ENCODE results near the gene CEP295NL. TPM values are rescaled to one million over a fixed set of nuclear protein-coding genes. Genes with fewer than 3 reads are reported as not detected.
"Not testable (repeated sequence)": the region's sequence is repeated elsewhere in the genome, so short reads cannot be mapped to it uniquely, and the experiment has no call there.

The CEP295NL gene
- total and polyA plus RNA-seq, 10 donors, result 0.03 to 19.3 (median 9.0) TPM

- Histone ChIP-seq H3K36me3 (peaks cover 0 to 76% (median 18%) of the 10 kb centered on the region in 6 donors), H3K4me1 (peaks cover 4 to 51% (median 31%) of the 10 kb centered on the region in 6 donors), H3K9me3 (no peaks in the 10 kb centered on the region), H3K27me3 (replicated peaks in 1 of 7) (no peaks in the 10 kb centered on the region), H3K27ac (peak overlapping the region in 1 of 8 donors; percentile 82), H3K4me3 (no peak overlapping the region)
- intact Hi-C loops (cut with DNase I; ENCODE audit: low total_unique reads), result no loop called here
- no peak for DNase-seq
- no peak for TF ChIP-seq POLR2A (IDR thresholded peaks at IDR 0.05)
- no peak for TF ChIP-seq CTCF (IDR thresholded peaks at IDR 0.05 in 8 of 11, conservative IDR thresholded peaks at IDR 0.05 in 3 of 11)
- TF ChIP-seq POLR2AphosphoS5 (IDR thresholded peaks at IDR 0.05), result no peak
- 71 to 86% (median 73%) methylated on average over 7 of the region's 7 CpGs for WGBS, 5 donors
Measured at GRCh38 chr17:78868391-78868790, 34.6 kb downstream of the CEP295NL start.

- WGBS, 5 donors, result 66 to 84% (median 74%) methylated on average over 3 of the region's 3 CpGs
- H3K27me3 ChIP-seq (replicated peaks in 1 of 7); intact Hi-C loops (cut with DNase I; ENCODE audit: low total_unique reads); H3K4me3 ChIP-seq; DNase-seq; H3K9me3 ChIP-seq: not testable (repeated sequence)
- Histone ChIP-seq H3K36me3 (peaks cover 0 to 76% (median 18%) of the 10 kb centered on the region in 6 donors), H3K27ac (peak overlapping the region in 6 of 8 donors; percentile 25 to 82 (median 66)), H3K4me1 (peaks cover 4 to 51% (median 30%) of the 10 kb centered on the region in 6 donors)
Measured at GRCh38 chr17:78867046-78867445, 36.0 kb downstream of the CEP295NL start.

- 21 to 33% (median 33%) methylated on average over 19 of the region's 19 CpGs for WGBS, 5 donors
- H3K36me3 ChIP-seq, result peaks cover 0 to 76% (median 19%) of the 10 kb centered on the region in 6 donors
- peak; percentile 91 for DNase-seq
- peaks cover 4 to 51% (median 32%) of the 10 kb centered on the region in 6 donors for H3K4me1 ChIP-seq
- no peaks in the 10 kb centered on the region for H3K27me3 ChIP-seq (replicated peaks in 1 of 7)
- intact Hi-C loops (cut with DNase I; ENCODE audit: low total_unique reads), result no loop called here
- no peaks in the 10 kb centered on the region for H3K9me3 ChIP-seq
- H3K27ac ChIP-seq, result peak overlapping the region in 6 of 8 donors; percentile 62 to 82 (median 66)
- peak overlapping the region in 2 of 8 donors; percentile 3 to 10 for H3K4me3 ChIP-seq
- TF ChIP-seq POLR2A (IDR thresholded peaks at IDR 0.05) (no peak), CTCF (IDR thresholded peaks at IDR 0.05 in 8 of 11, conservative IDR thresholded peaks at IDR 0.05 in 3 of 11) (peak; percentile 78 to 97 (median 94)), POLR2AphosphoS5 (IDR thresholded peaks at IDR 0.05) (peak; percentile 35 to 70 (median 65))
Measured at GRCh38 chr17:78865682-78866390, 37.2 kb downstream of the CEP295NL start.

- H3K4me3 ChIP-seq, result no peak overlapping the region
- H3K27me3 ChIP-seq (replicated peaks in 1 of 7), result no peaks in the 10 kb centered on the region
- H3K36me3 ChIP-seq, result peaks cover 0 to 74% (median 9%) of the 10 kb centered on the region in 6 donors
- 23 to 48% (median 30%) methylated on average over 1 of the region's 1 CpG for WGBS, 5 donors
- H3K9me3 ChIP-seq, result no peaks in the 10 kb centered on the region
- peaks cover 4 to 54% (median 32%) of the 10 kb centered on the region in 6 donors for H3K4me1 ChIP-seq
- TF ChIP-seq CTCF (IDR thresholded peaks at IDR 0.05 in 8 of 11, conservative IDR thresholded peaks at IDR 0.05 in 3 of 11), result no peak
- no peak for TF ChIP-seq POLR2AphosphoS5 (IDR thresholded peaks at IDR 0.05)
- no peak for TF ChIP-seq POLR2A (IDR thresholded peaks at IDR 0.05)
- DNase-seq, result no peak
- peak overlapping the region in 2 of 8 donors; percentile 11 to 21 for H3K27ac ChIP-seq
- intact Hi-C loops (cut with DNase I; ENCODE audit: low total_unique reads), result loop anchor here (5.0 kb wide), 1 partner anchor 108 kb away; no protein-coding TSS in a partner anchor
Measured at GRCh38 chr17:78864117-78864516, 38.9 kb downstream of the CEP295NL start.

Data from spleen (tissue), 11 donors.